H4 (cell line): ENCODE results near the gene COMT. TPM values are rescaled to one million over a fixed set of nuclear protein-coding genes. Genes with fewer than 3 reads are reported as not detected.

Source experiments
- DNase-seq: peaks from one replicate; pipeline ENCODE4 v3.0.0-alpha.2; 2015; ENCODE audit warnings: low spot score
- total RNA-seq: library from RNA; depleted of rRNA; stranded (reverse); fragments of >200 nt; shearing (Covaris generic); gene quantifications from 2 replicates; pipeline ENCODE4 v1.2.3, GENCODE V29; 2014

COMT gene
- total RNA-seq, 1 experiment from 2014 or later = 111 TPM

GRCh38 chr22:19981961-19982920 lies 40.7 kb downstream of the COMT start:
- no peak for DNase-seq

- no peak for DNase-seq
Observed at GRCh38 chr22:19982991-19983578, 41.5 kb downstream of the COMT start.

- DNase-seq = no peak
Observed at GRCh38 chr22:19983741-19984140, 42.2 kb downstream of the COMT start.

- DNase-seq = peak; percentile 13
Observed at GRCh38 chr22:19984201-19984753, 42.7 kb downstream of the COMT start.

GRCh38 chr22:19984851-19985811 lies 43.6 kb downstream of the COMT start:
- no peak for DNase-seq

- DNase-seq = no peak
Observed at GRCh38 chr22:19986011-19986409, 44.4 kb downstream of the COMT start.

GRCh38 chr22:19986410-19987341 lies 45.1 kb downstream of the COMT start:
- peak; percentile 15 for DNase-seq

- DNase-seq = no peak
Observed at GRCh38 chr22:19987394-19988306, 46.1 kb downstream of the COMT start.

- DNase-seq = no peak
Observed at GRCh38 chr22:19988331-19988808, 46.8 kb downstream of the COMT start.

GRCh38 chr22:19988965-19989724 lies 47.6 kb downstream of the COMT start:
- no peak for DNase-seq

- no peak for DNase-seq
Observed at GRCh38 chr22:19989725-19990067, 48.1 kb downstream of the COMT start.

- DNase-seq = no peak
Observed at GRCh38 chr22:19990188-19990587, 48.6 kb downstream of the COMT start.

GRCh38 chr22:19990609-19991394 lies 49.2 kb downstream of the COMT start:
- DNase-seq = no peak

GRCh38 chr22:19991395-19991644 lies 49.7 kb downstream of the COMT start:
- DNase-seq = no peak

GRCh38 chr22:19991645-19992451 lies 50.3 kb downstream of the COMT start:
- no peak for DNase-seq

GRCh38 chr22:19992481-19992911 lies 50.9 kb downstream of the COMT start:
- no peak for DNase-seq

GRCh38 chr22:19992921-19993355 lies 51.4 kb downstream of the COMT start:
- no peak for DNase-seq
